Limb (tissue), 2 donors: ENCODE measurements around the gene TGFBR3L.

Experiments used
- DNase-seq, 2 donors: peaks; one replicate each; pipeline ENCODE4 v3.0.0-alpha.2; 2016; ENCODE audit errors: extremely low spot score in 2 of 2

TGFBR3L gene

DNA sequence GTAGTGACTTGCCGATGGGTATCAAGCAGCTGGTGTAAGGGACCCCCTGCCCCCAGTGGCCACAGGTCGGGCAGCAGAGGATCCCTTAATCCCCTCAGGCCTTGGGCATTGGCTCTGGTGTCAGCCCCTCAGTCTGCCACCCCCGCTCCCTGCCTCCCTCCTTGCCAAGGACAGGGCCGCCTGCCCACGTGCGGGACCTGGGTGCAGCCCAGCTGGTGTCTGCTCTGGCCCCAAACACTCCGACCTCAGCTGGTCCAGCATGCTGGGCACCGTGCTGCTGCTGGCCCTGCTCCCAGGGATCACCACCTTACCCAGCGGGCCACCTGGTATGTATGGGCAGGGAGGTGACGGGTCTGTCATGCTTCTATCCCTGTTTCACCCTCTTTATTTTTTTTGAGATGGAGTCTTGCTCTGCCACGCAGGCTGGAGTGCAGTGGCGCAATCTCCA, at the start of gene TGFBR3L:
Gene TGFBR3L (plus strand): TSS at position 233 of the 448 bp plus-strand sequence.
- DNase-seq = no peak

DNA sequence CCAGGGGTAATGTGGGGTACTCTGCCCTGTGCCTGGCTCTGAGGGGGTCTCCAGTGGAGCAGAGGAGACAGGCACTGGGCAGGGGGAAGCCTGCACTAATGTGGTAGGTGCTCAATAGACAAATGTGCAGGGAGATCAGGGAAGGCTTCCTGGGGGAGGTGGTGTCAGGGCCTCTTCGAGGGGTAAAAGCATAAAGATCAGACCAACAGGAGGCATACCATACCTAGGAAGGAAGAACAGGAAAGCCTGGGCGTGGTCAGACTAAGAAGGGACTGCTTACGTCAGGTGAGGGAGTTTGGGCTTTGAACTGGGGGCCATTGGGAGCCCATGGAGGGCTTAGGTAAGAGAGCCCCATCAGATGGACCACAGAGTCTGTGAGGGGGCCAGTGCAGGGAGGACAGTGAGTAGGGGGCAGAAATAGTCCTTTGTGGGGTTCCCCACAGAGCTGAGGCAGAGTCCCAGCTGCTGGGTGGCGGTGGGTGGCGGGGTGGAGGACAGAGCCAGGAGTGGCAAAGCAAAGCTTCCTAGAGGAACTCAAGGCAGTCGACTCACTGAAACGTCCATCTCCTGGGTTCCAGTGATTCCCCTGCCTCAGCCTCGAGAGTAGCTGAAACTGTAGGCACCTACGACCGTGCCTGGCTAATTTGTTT, 49.2 kb upstream of the TGFBR3L start:
- DNase-seq = no peak

DNA sequence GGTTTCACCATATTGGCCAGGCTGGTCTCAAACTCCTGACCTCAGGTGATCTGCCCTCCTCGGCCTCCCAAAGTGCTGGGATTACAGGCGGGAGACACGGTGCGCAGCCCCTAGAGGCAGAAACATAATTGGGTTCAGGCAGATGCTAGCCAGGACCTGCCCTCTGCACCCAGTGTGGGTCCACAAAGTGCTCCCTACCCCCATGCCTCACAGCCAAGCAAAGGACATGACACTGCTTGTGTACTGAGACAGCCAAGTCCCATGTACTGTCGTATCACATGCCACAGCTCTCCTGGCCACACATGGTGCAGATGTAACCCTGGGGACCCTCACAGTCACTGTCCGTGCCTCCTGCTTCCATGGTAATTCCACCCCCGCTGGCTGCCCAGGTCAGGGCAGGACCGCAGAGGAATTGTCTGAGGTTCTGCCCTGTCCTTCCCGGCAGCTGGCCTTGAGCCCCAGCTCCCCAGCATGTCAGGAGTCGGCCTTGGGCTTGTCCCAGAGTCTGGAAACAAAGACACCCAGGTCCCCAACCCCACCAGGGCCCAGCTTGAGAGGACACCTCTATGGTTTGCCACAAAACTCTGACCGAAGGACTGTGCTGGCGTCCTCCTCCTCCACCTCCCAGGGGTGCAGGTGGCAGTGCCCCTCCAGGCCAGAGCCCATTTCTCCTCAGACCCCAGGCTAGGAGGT, 48.1 kb upstream of the TGFBR3L start:
- DNase-seq = no peak

DNA sequence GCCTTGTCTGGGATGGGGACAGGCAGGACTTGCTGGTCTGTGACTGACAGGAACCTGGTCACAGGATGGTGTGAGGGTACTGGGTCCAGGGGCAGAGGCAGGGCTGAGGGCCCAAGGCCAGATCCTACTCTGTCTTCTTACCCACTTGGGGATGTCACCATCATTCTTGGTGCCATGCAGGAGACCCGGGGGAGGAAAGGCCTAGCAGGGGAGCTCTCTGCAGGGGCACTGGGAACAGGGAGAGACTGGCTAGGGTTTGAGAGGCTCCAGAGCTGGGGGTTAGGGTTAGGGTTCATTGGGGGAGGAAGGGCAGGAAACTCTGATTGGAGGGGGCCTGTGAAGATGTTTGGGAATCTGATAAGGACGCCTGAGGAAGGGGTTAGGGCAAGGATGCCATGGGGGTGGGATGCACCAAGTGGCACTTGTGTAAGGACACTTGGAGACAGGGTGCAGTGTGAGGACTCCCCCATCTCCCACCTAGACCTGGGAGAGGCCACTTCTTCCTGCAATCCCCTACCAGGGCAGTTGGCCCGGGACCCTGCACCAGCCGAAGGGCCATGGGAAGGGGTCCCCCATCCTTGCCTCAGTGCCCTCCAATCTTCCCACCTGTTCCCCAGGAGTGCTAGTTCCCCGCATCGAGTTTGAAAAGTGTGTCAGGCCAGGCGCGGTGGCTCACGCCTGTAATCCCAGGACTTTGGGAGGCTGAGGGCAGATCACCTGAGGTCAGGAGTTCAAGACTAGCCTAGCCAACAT, 47.4 kb upstream of the TGFBR3L start:
- DNase-seq = no peak

DNA sequence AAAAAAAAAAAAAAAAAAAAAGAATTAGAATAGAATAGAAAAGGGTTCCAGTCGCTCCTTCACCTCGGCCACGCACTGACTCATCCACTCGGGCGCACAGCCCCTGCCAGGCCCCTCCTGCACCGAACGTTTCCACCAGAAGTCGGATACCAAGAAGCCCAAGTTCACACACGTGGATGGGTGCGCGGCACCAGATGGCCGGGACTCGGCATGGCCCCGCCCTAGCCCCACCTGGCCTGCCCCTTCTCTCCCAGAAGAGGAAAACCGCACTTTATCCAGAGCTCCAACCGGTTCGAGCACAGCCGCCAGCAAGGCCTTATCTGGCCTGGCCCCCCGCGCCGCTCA, 46.3 kb upstream of the TGFBR3L start:
- no peak for DNase-seq

DNA sequence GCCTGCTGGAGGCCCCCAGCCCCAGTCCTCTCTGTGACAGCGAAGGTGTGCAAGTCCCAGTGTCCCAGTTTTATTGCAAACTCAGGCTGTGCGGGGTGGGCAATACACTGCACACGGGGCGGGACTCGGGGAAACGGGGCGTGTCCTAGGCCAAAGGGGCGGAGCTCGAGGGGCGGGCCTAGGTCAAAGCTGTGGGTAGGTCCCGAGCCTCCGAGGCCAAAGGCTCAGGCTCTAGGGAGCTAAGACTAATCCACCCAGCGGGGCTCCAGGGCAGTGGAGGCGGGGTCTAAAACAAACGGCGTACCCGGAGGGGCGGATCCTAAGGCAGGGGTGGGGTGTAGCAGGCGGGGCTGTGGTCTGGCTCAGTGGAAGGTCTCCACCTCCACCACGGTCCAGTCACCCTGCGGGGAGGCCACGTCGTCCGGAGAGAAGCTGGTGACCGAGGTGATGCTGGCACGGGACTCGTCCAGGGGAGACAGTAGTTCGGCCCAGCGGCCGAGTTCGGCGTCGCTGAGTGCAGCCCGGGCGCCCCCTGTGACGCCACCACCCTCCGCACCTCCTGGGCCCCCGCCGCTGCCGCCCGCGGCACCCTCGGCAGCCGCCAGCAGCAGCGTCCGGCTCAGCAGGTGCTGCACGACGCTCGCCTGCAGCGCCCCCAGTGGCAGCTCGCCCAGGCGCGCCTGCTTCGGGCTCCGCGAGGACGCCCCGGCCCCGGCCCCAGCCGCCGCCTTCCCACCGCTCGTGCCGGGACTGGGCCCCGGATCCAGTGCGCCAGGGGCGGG, 45.8 kb upstream of the TGFBR3L start:
- peak; percentile 76 to 86 for DNase-seq

DNA sequence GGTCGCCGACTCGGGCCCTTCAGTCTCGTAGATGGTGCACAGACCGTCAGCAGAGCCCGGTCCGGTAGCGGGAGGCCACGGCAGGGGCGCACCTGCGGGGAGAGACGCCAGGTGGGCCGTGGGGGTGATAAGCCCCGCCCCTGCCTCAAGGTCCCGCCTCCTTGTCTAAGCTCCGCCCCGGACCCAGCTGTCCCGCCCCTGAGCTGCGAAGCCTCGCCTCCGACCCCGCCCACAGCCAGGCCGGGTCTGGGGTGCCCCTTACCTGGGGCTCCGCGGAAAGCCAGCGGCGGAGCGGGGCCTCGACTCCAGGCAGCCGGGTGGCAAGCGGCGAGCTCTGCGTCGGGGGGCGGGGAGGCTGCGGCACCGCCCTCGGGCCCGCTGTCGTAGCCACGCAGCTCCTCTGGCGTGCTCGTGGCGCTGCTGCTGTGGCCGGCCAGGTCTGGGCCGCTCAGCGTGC, 45.1 kb upstream of the TGFBR3L start:
- DNase-seq = peak in 1 of 2 donors; percentile 85

DNA sequence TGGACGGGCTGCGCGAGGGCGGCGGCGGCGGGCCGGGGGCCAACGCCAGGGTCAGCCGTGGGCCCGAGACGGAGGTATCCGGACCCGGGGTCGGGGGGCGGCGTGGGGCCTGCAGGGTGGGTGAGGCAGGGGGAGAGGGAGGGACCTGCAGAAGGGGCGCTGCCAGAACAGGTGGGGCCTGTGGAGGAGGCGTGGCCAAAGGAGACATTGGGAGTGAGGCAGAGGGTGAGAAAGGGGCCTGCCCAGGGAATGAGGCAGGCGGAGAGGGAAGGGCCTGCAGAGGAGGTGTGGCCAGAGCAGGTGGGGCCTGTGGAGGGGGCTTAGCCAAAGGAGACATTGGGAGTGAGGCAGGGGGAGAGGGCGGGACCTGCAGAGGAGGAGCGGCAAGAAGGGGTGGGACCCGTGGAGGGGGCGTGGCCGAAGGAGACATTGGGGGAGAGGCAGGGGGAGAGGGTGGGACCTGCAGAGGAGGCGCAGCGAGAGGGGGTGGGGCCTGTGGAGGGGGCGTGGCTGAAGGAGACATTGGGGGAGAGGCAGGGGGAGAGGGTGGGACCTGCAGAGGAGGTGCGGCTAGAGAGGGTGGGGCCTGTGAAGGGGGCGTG, 44.6 kb upstream of the TGFBR3L start:
- DNase-seq = peak; percentile 57 to 83

DNA sequence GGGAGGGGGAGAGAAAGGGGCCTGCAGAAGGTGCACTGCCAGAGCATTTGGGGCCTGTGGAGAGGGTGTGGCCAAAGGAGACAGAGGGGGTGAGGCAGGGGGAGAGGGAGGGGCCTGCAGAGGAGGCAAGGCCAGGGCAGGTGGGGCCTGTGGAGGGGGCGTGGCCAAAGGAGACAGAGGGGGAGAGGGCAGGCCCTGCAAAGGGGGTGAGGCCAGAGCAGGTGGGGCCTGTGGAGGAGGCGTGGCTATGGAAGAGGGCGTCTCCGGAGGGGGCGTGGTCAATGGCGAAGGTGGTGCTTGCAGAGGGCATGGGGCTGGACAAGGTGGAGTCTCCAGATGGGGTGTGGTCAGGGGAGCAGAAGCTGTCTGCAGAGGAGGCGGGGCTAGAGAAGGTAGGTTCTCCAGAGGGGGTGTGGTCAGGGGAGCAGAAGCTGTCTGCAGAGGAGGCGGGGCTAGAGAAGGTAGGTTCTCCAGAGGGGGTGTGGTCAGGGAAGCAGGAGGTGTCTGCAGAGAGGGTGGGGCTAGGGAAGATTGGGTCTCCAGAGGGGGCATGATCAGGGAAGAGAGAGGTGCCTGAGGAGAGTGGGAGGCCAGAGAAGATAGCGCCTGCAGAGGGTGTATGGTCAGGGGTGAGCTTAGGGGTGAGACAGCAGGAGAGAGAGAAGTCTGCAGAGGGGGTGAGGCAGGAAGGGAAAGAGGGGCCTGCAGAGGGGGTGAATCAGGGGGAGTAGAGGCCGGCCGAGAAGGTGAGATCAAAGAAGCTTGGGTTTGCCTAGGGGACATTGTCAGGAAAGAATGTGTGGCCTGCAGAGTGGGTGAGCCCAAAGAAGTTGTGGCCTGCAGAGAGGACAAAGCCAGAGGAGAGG, 43.8 kb upstream of the TGFBR3L start:
- DNase-seq = peak in 1 of 2 donors; percentile 75

DNA sequence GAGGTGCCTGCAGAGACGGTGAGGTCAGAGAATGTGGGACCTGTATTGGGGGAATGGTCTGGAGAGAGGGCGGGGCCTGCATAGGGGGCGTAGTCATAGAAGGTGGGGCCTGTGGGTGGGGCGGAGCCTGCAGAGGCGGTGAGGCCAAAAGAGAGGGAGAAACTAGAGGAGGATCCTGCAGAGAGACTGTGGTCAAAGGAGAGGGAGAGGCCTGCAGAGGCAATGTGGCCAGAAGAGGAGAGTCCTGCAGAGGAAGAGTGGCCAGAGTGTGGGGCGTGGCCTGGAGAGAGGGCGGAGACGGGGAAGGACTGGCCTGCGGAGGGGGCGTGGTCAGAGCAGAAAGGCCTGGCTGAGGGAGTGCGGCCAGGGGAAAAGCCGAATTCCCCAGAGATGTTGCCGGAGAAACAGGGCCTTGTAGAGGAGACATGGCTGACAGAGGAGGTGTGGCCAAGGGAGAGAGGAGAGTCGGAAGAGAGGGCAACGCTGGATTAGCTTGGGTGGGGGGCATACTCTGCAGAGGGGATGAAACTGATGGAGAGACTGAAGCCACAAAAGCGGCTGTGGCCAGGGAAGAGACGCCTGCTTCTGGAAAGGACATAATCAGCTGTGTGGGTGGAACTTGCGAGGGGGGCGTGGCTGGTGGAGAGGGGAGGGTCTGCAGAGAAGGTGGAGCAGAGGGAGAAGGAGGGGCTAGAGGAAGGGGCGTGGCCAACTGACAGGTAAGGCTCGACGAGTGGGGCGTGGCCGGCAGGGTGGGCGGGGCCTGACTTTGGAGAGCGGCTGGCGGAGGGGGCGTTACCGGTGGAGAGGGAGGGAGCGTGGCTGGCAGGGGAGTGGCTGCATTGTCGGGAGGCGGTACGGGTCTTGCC, 43.0 kb upstream of the TGFBR3L start:
- DNase-seq = peak; percentile 71 to 87

DNA sequence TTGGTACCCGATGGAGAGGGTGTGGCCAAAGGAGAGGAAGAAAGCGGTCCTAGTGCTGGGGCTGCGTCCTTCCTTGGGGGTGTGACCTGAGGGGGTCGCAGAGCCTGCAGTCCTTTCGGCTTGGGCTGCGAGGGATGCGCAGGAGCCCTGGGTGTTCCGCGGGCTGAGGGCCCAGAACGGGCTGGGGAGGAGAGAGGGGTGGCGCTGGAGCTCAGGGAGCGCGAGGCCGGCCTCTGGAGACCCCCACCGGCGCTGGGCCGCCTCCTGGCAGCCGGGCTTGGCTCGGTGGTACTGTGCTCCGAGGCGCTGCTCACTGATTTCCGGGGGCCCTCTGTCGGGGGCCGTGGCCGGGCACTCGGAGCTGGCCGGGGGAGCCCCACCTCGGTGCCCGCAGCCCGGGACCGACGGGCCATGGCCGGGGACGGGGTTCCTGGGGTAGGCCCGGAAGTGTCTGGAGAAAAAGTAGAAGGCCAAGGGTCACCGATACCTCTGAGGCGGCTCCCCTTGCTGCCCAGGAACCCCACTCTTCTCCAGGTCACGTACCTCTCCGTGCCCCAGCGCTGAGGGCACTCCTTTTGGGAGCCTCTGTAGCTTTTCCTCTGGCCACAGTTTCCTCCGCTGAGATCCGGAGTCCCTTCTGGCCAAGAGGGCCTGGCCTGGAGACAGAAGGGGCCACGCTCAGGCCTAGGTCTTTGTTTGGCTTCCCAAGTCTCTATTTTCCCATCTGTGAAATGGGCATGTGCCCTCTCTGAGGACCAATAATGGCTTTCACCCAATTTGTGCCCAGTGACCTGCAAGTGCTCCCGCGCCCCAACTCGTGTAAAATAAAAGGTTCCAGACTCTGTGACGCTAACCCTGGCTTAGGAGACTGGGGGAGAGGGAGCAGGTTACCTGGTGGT, 42.1 kb upstream of the TGFBR3L start:
- DNase-seq = no peak

DNA sequence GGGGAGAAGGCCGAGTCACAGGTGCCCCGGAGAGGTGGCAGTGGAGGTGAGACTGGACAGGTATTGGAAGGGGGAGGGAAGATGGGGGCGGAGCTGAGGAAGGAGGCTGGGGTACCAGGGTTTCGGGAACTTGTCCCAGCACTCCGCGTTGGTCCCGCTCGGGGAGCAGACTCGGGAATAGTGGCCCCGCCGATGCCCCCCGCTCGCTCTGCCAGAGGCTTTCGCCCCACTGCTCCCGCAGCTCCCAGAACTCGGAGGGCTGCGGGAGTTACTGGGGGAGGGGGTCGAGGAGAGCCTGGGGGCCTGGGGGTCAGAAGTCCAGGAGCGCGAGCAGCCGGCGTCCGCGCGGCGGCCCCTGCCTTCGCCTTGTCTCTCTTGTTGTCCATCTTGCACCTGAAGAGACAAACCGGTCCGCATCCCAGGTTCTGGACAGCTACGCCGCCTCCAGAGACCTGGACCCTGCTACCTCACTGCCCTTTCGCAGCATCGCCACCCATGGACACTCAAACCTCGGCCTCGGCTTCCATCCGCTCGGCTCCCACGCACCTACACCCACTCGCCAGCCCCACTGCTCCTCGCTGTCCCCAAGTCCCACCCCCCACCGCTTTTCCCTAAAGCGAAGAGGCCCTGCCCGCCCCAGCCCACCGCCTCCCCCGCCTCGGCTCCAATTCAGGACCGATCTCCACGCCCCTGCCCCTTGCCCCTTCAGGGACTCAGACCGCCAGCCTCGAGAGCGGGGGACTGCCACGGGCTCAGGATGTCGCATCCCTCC, 41.1 kb upstream of the TGFBR3L start:
- peak in 1 of 2 donors; percentile 43 for DNase-seq

DNA sequence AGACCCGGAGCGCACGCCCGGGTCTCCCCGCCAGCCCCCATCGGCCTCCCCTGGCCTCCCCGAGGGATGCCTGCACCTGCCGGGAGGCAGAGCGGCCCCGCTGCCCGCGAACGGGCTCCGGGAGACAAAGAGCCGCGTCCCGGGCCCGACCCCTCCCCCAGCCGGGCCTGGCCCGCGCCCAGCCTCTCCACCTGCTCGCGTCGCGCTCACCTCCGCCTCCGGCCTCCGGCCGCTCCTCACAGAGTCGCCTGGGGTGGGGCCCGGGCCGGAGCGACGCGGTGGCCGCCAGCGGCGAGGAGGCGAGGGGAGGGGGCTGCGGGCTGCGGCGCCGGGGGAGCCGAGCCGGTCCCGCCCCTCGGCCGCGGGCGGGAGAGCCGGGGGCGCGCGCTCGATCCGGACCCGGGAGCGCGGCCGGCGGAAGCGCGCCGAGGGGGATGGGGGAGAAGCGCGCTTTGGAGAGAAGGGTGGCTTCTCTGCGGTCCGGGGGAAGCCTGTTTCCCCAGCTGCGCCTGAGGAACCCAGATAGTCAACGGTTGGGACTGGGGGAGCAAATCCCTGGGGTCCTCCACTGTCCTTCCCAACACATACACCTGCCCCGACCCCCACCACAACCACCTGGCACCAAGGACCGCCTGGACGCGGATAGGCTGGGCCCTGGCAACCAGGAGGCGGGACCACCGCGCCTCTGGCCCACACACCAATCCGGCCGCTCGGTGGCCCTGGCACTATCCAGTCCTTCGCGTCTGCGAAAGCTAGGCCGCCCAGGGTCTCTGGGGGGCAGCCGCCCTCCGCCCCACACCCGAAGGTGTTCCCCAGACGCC, 40.3 kb upstream of the TGFBR3L start, which contains the start of gene PRR36:
Gene PRR36 (minus strand): TSS at position 315 of the 821 bp plus-strand sequence. CDS start 701 bp downstream, outside the sequence.
- peak in 1 of 2 donors; percentile 85 for DNase-seq

DNA sequence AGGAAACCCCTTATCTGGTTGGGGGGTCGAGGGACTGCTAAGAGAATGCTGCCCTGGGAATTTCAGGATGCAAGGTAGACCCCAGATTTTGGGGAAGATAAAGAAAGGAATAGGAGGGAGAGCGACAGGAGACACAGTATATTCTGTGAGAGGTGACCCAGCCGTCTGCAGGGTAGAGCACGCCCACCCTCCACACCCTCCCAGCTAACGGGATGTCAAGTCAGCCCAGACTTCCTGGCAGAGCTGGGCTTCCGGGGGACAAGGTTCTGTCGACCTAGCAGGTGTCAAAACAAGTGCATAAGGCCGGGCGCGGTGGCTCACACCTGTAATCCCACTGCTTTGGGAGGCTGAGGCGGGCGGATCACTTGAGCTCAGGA, 39.7 kb upstream of the TGFBR3L start:
- DNase-seq = no peak

DNA sequence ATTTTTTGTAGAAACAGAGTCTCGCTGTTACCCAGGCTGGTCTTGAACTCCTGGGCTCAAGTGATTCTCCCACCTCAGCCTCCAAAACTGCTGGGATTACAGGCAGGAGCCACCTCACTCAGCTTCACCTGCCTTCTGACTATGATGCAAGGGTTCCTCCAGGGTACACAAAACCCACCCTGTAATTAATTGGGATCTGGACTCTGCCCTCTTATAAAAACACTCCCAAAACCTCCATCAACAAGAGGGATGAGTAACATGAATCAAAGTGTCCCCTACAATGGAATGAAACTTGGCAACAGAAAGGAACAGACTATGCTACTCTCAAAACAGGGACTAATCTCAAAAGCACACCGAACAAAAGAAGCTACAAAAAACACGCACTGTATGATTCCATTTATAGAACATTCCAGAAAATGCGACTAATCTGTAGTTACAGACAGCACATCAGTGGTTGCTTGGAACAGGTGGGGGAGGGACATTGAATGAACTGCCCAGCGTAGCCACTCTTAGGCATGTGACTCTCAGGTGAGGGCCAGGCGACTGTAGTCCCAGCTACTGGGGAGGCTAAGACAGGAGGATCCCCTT, 37.3 kb upstream of the TGFBR3L start:
- DNase-seq = no peak
